SKM-1 (cell line): ENCODE results near the gene EPHA3.

Experiments used
- DNase-seq: peaks from one replicate; lab custom pipeline; 2025; ENCODE audit not compliant: unreplicated experiment; lab: John Stamatoyannopoulos, UW

The EPHA3 gene

DNA sequence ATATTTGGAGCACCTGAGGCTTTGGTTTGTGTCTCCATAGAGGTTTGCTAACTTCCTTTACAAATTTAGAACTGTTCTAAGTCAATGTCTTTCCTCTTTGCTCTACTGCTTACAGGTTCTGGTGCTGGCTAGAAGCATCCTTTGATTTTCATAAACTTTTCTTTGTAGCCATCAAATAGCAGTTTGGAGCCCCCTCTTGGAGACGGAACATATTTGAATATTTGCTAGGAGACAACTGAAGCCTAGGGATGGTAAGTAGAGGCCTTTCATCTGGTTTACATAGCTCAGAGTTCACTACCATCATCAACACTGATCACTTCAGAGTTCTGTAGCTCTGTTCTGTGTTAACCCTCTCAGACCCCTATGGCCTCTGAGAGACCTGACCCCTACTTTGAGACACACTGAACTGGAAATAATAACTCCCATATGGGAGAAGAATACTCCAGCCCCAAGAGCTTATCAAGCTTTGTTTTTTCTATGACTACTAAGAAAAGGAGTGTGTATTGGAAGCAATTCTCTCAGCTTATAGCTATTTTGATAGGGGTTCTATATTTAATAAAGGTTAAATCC is 420.4 kb downstream of the EPHA3 start:
- DNase-seq, result no peak
